Left colon (tissue), 2 donors: ENCODE measurements around the gene PFDN1. TPM values are rescaled to one million over a fixed set of nuclear protein-coding genes. Genes with fewer than 3 reads are reported as not detected.
"Not testable (repeated sequence)": the region's sequence is repeated elsewhere in the genome, so short reads cannot be mapped to it uniquely, and the experiment has no call there.

Experiments
- ATAC-seq: fragments of 200-7000 bp; cut with Tn5 transposase; one replicate; pipeline ENCODE4 v1.9.1; 2020; ENCODE audit warnings: mild to moderate bottlenecking, moderate library complexity
- DNase-seq, 2 donors: peaks; one replicate each; pipeline ENCODE4 v3.0.0-alpha.2; 2020
- intact Hi-C, 2 donors: fragments of 100-400 bp; cut with DNase I in 1 of 2; cut with micrococcal nuclease in 1 of 2; formaldehyde crosslinking; loops; one replicate each; pipeline versions ENCODE4 v1.11.2 to v1.14.0; 2022; cut with DNase I, micrococcal nuclease
- long read RNA-seq: library from polyadenylated mRNA; unstranded; transcript quantifications from one replicate; pipeline ENCODE4 v2.0.0, GENCODE V29; 2021
- total RNA-seq, 2 donors: library from RNA; stranded (reverse); fragmentation: NEBNext Ultra II Directional; extraction: Animal tissue kit (Norgen Biotek cat#: 25700); gene quantifications; one replicate each; pipeline ENCODE4 v1.2.1, GENCODE V29; 2021
- donor health status: DM: no; HTN: no; CAD: no.
- donor health status: DM: yes; HTN: yes; CAD: no.

Gene PFDN1
- total RNA-seq: 10 to 100 TPM; 37.2 TPM
- long read RNA-seq, transcript PFDN1-201 (4 exons, 1,352 nt): major isoform, 40 of 49 reads
- long read RNA-seq, partial matches to known transcripts: 1 of 49 reads
- long read RNA-seq, other reads (novel, unspliced or antisense): 7 of 49 reads

- intact Hi-C loops: no loop called here
- DNase-seq (peak; percentile 94), ATAC-seq (peak; percentile 99)
These were observed at the start of gene PFDN1 for GRCh38 chr5:140302786-140303639. TSS of gene PFDN1 (minus strand) at chr5:140303101. CDS start at chr5:140303073, 28 bp downstream.

DNA sequence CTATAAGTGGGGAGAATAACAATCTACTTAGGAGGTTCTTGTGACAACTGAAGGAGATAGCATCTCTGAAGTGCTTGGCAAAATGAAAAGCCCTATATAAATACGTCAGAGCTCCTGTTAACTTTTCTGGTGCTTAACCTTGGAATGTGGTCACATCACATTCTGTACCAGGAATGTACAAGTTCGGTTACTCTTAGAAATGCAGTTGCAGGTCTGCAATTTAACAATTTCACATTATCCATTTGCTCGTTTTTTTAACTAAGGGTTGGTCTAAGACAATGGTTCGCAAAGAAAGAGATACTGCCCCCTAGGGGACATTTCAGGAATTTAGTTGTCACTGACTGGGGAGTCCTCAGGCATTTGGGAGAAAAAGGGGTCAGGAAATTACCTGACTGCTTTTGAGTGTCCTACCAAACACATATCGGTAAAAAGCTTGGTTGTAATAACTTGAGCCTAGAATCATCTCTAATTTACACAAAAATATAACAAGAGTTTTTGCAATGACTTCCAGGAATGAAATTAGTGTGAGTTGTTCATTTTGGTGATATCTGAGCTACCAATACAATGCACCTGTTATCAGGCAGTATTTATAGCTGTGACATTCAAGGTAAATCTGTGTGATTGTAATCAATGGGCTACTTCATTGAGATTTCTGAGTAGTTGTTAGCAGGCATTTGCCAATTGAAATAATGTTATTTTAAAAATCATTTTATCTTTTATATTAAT lies 48.9 kb upstream of the PFDN1 start:
- intact Hi-C loops: loop anchor here in 1 of 2 donors (2.0 kb wide), 1 partner anchor 109 kb away; no protein-coding TSS in a partner anchor

GRCh38 chr5:140349244-140349643 lies 46.3 kb upstream of the PFDN1 start:
- peak; percentile 50 for ATAC-seq

More for the DNA sequence above, 48.9 kb upstream of the PFDN1 start:
- no peak for DNase-seq
- ATAC-seq: no peak

GRCh38 chr5:140348104-140348503 lies 45.2 kb upstream of the PFDN1 start:
- ATAC-seq: peak; percentile 58
- intact Hi-C loops: no loop called here
- DNase-seq: peak; percentile 42 to 81

More at GRCh38 chr5:140349244-140349643, 46.3 kb upstream of the PFDN1 start:
- intact Hi-C loops: no loop called here
- DNase-seq: peak in 1 of 2 donors; percentile 75

DNA sequence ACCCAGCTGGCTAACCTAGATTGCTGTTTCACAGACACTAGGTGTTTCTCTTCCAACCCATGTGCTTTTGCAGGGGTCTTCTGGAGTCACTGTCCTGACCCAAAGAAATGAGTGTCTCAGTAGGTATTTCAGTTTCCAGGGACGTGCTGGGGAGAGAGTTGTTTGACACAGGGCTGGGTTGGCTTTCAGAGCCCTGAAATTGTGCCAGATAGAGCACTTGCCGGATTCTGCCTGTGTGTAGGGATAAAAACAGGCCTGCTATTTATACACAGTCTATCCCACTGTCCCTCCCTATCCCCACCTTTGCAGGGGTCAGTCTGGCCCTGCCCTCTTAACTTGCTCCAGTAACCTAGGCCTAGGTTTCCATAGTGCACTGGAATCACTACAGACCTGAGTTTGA lies 44.5 kb upstream of the PFDN1 start:
- ATAC-seq (no peak), DNase-seq (no peak)
- intact Hi-C loops: no loop called here

- intact Hi-C loops: no loop called here
- ATAC-seq: peak; percentile 67
- peak; percentile 77 to 88 for DNase-seq
These were observed 43.7 kb upstream of the PFDN1 start, which contains the start of gene HBEGF for GRCh38 chr5:140346348-140347221. TSS of gene HBEGF (minus strand) at chr5:140346603. CDS start at chr5:140346328, 275 bp downstream.

DNA sequence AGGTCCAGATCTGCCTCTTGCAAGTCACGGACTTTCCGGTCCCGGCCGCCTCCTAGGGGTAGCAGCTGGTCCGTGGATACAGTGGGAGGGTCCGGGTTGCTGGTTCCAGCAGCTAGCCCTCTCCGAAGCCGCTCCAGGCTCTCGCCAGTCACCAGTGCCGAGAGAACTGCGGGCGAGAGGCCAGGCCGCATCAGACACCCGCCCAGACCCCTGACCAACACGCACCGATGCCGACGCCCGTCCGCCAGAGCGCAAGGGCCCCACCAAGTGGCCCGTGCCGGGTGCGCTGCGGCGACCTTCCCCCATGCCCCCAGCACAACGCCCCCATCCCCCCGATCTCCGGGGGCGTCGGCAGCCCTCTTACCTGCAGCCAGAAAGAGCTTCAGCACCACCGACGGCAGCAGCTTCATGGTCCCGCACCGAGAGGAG lies 43.0 kb upstream of the PFDN1 start:
- intact Hi-C loops: no loop called here
- peak; percentile 42 for ATAC-seq
- peak; percentile 59 to 68 for DNase-seq

DNA sequence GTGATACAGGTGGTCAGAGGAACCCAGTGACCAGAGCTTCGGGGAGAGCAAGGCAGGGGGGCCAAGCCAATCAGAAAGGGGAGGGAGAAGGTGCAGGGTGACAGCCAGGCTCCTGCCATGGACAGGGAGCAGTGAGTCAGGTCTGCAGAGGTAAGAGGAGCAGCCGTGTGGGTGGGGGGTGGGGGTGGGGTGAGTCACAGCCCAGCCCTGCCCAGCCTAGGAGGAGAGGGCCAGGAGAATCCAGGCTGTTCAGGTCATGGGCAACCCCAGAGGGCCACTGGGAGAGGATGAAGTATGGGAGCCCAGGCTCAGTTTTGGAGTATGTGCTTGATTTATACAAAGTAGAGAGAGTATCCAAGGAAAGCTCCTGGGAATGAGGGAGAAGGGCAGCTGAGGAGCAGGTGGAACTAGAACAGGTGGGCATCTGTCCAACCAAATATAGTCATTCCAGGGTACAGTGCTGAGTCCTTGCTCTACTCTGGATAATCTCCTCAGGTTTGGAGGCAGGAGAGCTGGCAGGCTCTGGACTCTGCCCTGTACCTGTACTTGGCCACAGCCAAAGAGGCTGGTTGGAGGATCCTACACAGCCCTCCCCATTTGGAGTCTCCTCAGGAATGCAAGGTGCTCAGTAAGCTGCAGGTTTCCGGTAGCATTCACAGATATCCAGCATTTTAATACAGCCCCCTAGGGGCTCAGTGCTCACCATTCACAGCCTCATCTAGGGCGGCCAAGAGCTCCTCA lies 42.0 kb upstream of the PFDN1 start:
- DNase-seq: peak in 1 of 2 donors; percentile 40
- peak; percentile 27 for ATAC-seq
- intact Hi-C loops: no loop called here

GRCh38 chr5:140343849-140344248 lies 40.9 kb upstream of the PFDN1 start:
- intact Hi-C loops, ATAC-seq, DNase-seq: not testable (repeated sequence)

GRCh38 chr5:140342896-140343295 lies 40.0 kb upstream of the PFDN1 start:
- DNase-seq: no peak
- no peak for ATAC-seq
- intact Hi-C loops: no loop called here

- DNase-seq (no peak), ATAC-seq (no peak)
- intact Hi-C loops: no loop called here
These were observed 39.4 kb upstream of the PFDN1 start for GRCh38 chr5:140342287-140342686.

GRCh38 chr5:140341591-140341990 lies 38.7 kb upstream of the PFDN1 start:
- intact Hi-C loops: no loop called here
- ATAC-seq: no peak
- DNase-seq: peak in 1 of 2 donors; percentile 45

DNA sequence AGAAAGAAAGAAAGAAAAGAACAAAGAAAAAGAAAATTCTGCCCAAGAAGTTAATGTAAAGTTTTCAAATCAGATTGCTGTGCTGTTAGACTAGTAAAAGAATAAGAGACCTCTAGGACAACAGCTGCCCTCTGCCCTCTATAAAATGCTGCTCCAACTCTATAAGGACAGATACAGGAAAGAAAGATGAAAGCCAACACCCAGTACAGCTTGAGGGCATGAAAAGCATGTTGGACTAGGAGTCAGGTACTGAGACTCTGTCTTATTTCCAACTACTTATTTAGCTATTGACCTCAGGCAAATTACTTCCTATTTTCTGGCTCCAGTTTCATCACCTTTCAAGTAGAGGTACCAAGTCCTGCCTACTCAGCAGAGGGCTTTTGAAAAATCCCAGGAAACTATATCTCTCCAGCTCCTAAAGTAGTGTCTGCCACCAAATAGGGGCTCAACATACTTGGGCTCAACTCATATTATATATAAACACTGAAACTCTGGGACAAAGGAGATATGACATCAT lies 37.8 kb upstream of the PFDN1 start:
- DNase-seq: no peak
- peak; percentile 72 for ATAC-seq
- intact Hi-C loops: no loop called here

DNA sequence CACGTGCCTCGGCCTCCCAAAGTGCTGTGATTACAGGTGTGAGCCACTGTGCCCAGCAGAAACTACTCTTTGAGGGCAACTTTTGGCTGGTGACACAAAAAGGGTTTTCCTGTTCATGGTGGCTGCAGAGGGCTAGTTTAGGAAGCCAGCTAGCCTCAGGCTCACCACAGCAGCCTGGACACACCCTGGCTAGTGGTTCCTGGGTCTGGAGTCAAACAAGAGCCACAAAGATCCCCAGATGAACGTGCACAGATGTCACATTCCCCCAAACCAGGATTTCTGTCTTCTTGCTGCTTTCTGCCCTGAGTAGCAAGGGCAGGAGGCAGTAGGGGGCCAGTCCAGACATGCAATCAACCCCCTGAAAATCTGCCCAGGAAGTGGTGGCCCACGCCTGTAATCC lies 36.7 kb upstream of the PFDN1 start:
- no peak for ATAC-seq
- intact Hi-C loops: no loop called here
- no peak for DNase-seq

- ATAC-seq (no peak), DNase-seq (no peak)
- intact Hi-C loops: no loop called here
These were observed 36.0 kb upstream of the PFDN1 start for GRCh38 chr5:140338908-140339307.

- intact Hi-C loops: no loop called here
- no peak for ATAC-seq
- DNase-seq: no peak
These were observed 35.4 kb upstream of the PFDN1 start for GRCh38 chr5:140338336-140338735.

GRCh38 chr5:140337880-140338279 lies 35.0 kb upstream of the PFDN1 start:
- intact Hi-C loops: no loop called here
- no peak for DNase-seq
- ATAC-seq: no peak

GRCh38 chr5:140336388-140336787 lies 33.5 kb upstream of the PFDN1 start:
- DNase-seq: no peak
- no peak for ATAC-seq
- intact Hi-C loops: no loop called here
